NCI-H748 treated with DMSO at 0.1 percent for 48 hours (cell line): Measurements from ENCODE around the gene MMAB.

Experiments
- DNase-seq: peaks from one replicate; lab custom pipeline; 2025; lab: John Stamatoyannopoulos, UW

The MMAB gene

GRCh38 chr12:109573029-109573913, at the start of gene MMAB, which contains the start of gene MVK:
TSS of gene MMAB (minus strand) at chr12:109573504. CDS start at chr12:109573480, 24 bp downstream.
TSS of gene MVK (plus strand) at chr12:109573794. CDS start at chr12:109574823, 1,029 bp downstream.
- DNase-seq: peak; percentile 98

- DNase-seq: peak; percentile 93
Observed at GRCh38 chr12:109621901-109622364, 48.6 kb upstream of the MMAB start.

- peak; percentile 8 for DNase-seq
Observed at GRCh38 chr12:109621211-109621694, 47.9 kb upstream of the MMAB start.

- DNase-seq: no peak
Observed at GRCh38 chr12:109619002-109619604, 45.8 kb upstream of the MMAB start.

- DNase-seq: no peak
Observed at GRCh38 chr12:109618082-109618481, 44.8 kb upstream of the MMAB start.

GRCh38 chr12:109617491-109617890, 44.2 kb upstream of the MMAB start:
- DNase-seq: no peak

GRCh38 chr12:109615556-109616229, 42.4 kb upstream of the MMAB start:
- no peak for DNase-seq

- no peak for DNase-seq
Observed at GRCh38 chr12:109613649-109614455, 40.5 kb upstream of the MMAB start.

GRCh38 chr12:109612975-109613502, 39.7 kb upstream of the MMAB start:
- DNase-seq: no peak

- no peak for DNase-seq
Observed at GRCh38 chr12:109612003-109612402, 38.7 kb upstream of the MMAB start.

GRCh38 chr12:109611223-109611622, 37.9 kb upstream of the MMAB start:
- DNase-seq: no peak

GRCh38 chr12:109610523-109610922, 37.2 kb upstream of the MMAB start:
- no peak for DNase-seq

GRCh38 chr12:109609342-109609741, 36.0 kb upstream of the MMAB start:
- DNase-seq: no peak

GRCh38 chr12:109608793-109609192, 35.5 kb upstream of the MMAB start:
- no peak for DNase-seq

- DNase-seq: no peak
Observed at GRCh38 chr12:109608270-109608669, 35.0 kb upstream of the MMAB start.

GRCh38 chr12:109607618-109608017, 34.3 kb upstream of the MMAB start:
- DNase-seq: no peak

- DNase-seq: no peak
Observed at GRCh38 chr12:109606320-109607028, 33.2 kb upstream of the MMAB start.

- no peak for DNase-seq
Observed at GRCh38 chr12:109605599-109606228, 32.4 kb upstream of the MMAB start.

- DNase-seq: no peak
Observed at GRCh38 chr12:109605016-109605415, 31.7 kb upstream of the MMAB start.

GRCh38 chr12:109604132-109604585, 30.9 kb upstream of the MMAB start:
- no peak for DNase-seq
